Hematopoietic multipotent progenitor cell treated with erythropoietin and hydrocortisone succinate and interleukin-3 and kit ligand, for 6 days (in vitro differentiated cells): ENCODE measurements around the gene NPIPA8.
"Not testable (repeated sequence)": the region's sequence is repeated elsewhere in the genome, so short reads cannot be mapped to it uniquely, and the experiment has no call there.

Experiments
- DNase-seq: peaks from one replicate; pipeline ENCODE4 v3.0.0-alpha.2; 2015

Gene NPIPA8

GRCh38 chr16:18336636-18337035 is at the start of gene NPIPA8:
Gene NPIPA8, minus strand, starts transcription at chr16:18336736. Its CDS starts 4,074 bp downstream, at chr16:18332662.
- not testable (repeated sequence) for DNase-seq

DNA sequence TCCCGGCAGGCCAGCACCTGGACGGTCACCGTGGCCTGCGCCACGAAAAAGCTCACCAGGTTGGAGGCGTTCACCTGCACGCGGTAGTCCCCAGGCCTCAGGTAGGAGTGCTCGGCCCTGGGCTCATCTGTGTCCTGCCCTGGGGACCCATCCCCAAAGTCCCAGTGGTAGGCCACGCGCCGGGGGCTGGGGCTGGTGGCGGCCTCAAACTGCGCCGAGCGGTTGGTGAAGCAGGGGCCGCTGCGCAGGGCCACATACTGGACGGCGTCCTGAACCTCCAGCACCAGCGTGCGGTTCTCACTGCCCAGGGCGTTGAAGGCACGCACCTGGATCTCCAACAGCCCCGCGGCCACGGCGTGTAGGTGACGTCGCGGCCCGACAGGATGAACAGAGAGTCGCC is 48.7 kb upstream of the NPIPA8 start:
- not testable (repeated sequence) for DNase-seq

- DNase-seq = not testable (repeated sequence)
These were observed 48.3 kb upstream of the NPIPA8 start for GRCh38 chr16:18384869-18385268.

- not testable (repeated sequence) for DNase-seq
These were observed 47.6 kb upstream of the NPIPA8 start for GRCh38 chr16:18384098-18384636.

DNA sequence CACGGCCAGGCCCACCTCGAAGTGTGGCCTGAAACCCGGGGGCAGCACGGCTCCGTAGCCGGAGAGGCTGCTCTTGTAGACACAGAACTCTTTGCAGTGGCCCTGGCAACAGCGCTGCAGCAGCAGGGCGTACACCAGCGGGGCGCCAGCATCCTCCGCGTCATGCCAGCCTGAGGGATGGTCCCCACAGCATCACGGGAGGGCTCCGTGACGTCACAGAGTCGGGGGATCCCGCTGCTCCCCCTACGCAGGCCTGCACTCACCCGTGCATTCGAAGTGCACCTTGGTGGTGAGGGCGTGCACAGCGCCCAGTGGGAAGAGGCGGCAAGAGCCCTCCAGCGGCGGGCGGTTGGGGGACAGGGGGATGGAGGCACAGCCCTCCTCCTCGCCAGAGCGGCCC is 46.2 kb upstream of the NPIPA8 start:
- not testable (repeated sequence) for DNase-seq

- DNase-seq = not testable (repeated sequence)
These were observed 11.2 kb upstream of the NPIPA8 start for GRCh38 chr16:18347742-18348141.

DNA sequence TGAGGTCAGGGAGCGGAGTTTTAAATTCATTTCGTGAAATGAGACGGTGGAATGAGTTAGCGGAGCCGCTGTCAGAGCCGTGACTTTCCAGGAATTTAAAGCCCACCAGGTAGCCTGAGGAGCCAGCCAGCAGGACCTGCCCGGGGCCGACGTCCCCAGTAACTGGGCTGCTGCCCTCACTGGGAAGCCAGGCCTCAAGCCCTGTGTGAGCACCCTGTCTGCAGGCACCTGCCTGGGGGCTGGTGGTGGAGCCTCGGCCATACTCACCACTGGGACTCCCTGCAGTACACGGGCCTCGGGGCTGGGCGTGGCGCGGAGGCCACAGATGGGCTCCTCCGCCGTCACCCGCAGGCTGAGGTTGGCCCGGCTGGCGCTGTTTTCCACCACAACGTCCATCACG is 10.5 kb upstream of the NPIPA8 start:
- DNase-seq = not testable (repeated sequence)

DNA sequence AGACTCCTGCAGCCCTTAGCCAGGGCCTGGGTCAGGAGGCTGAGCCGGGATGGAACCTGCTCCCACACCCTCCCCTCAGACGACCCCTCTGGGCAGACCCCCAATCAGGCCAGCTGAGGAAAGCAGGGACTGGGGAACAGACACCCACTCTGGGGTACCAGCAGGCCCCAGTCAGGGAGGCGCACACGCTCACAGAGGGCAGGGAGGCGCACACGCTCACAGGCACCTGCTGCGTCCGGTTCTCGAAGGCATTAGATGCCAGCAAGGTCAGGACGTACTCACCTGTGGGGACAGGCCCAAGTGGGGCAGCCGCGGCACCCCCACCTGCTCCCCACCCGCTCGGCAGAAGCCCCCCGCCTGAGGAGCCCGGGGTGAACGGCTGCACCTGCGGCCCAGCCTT is 8.1 kb upstream of the NPIPA8 start:
- not testable (repeated sequence) for DNase-seq

DNA sequence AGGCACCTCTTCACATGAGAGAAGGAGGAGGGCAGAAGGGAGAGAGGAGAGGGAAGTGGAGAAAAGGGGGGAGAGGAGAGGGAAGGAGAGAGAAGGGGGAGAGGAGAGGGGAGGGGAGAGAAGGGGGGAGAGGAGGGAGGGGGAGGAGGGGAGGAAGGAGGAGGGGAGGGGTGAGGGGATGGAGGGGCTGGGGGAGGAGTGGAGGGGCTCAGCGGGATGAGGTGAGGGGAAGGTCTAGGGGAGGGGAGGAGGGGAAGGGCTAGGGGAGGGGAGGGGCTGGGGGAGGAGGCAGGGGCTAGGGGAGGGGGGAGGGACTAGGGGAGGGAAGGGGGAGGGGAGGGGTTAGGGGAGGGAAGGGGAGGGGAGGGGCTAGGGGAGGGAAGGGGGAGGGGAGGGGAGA is 5.5 kb upstream of the NPIPA8 start:
- DNase-seq = not testable (repeated sequence)

- not testable (repeated sequence) for DNase-seq
These were observed 5.0 kb upstream of the NPIPA8 start for GRCh38 chr16:18341417-18341960.

DNA sequence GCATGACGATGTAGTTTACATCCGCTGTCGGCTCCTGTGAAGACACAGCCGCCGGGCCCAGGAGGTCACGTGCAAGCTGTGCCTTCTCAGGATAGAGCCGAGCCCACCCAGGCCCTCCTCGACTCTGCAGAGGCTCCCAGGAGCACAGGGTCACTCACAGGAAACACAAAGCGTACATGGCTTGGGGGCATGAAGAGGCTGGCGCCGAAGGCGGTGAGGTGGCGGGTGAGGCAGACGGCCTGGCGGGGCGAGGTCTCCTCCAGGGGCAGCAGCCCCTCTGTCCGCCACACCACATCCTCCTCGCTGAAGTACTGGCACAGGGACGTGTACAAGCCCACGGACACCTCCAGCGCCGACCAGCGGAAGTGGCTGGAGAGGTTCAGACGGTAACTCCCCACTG is 2.7 kb upstream of the NPIPA8 start:
- DNase-seq = not testable (repeated sequence)

- DNase-seq = not testable (repeated sequence)
These were observed 24.7 kb downstream of the NPIPA8 start for GRCh38 chr16:18311811-18312210.

- DNase-seq = not testable (repeated sequence)
These were observed 27.4 kb downstream of the NPIPA8 start for GRCh38 chr16:18309159-18309558.

DNA sequence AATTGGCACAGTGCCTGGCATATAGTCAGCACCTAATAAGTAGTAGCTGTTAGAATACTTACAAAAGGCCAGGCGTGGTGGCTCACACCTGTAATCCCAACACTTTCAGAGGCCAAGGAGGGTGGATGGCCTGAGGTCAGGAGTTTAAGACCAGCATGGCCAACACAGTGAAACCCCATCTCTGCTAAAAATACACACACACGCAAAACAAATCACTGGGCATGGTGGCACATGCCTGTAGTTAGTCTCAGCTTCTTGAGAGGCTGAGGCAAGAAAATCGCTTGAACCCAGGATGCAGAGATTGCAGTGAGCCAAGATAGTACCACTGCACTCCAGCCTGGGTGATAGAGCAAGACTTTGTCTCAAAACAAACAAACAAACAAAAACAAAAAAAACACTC is 29.3 kb downstream of the NPIPA8 start:
- DNase-seq = not testable (repeated sequence)

- DNase-seq = not testable (repeated sequence)
These were observed 30.5 kb downstream of the NPIPA8 start for GRCh38 chr16:18306066-18306465.

DNA sequence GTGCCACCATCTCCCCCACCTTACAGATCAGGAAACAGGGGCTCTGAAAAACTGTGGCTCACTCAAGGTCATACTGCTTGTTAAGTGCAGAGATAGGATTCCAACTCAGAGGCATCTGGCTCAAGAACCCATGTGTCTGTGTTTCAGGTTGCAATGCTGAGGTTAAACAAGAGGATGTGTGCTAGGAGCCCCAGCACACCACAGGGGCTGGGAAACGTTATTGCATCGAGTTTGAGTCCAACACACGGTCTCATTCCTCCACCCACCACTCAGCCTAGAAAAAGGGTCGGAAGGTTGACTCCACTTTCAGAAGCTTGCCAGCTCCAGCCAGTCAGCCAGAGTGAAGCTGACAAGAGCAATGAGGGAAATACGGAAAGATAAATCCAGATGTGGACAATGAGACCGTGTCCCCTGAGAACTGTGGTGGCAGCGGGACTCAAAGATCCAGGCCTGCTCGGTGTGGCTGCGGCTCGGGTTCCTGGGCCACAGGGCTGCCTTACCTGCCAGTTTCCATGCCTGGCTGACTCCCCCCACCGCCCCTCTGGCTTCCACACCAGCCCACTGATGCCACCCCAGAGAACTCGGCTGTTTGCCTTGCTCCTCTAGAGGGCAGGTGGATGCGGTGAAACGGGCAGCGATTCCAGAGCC is 33.4 kb downstream of the NPIPA8 start:
- DNase-seq = not testable (repeated sequence)

GRCh38 chr16:18297714-18298113 is 38.8 kb downstream of the NPIPA8 start:
- DNase-seq = not testable (repeated sequence)

GRCh38 chr16:18296931-18297330 is 39.6 kb downstream of the NPIPA8 start:
- DNase-seq = not testable (repeated sequence)

DNA sequence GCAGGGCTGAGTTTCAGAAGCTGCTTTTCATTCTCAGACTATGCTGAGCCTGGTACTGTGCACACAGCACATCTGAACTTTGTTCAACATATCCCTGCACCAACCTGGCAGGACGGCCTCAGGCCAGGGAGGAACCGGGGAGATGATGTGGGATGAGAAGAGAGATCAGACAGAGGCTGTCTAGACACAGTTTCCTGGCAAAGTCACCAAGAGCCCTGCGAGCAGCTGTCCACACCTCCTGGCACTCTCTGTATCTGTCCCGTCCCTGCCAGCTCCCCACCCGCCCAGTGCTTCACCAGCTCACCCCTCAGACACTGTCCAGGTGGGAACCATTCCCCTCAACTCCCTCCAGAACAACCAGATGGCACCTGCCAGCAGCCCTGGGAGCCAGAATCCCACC is 42.2 kb downstream of the NPIPA8 start:
- DNase-seq = not testable (repeated sequence)

DNA sequence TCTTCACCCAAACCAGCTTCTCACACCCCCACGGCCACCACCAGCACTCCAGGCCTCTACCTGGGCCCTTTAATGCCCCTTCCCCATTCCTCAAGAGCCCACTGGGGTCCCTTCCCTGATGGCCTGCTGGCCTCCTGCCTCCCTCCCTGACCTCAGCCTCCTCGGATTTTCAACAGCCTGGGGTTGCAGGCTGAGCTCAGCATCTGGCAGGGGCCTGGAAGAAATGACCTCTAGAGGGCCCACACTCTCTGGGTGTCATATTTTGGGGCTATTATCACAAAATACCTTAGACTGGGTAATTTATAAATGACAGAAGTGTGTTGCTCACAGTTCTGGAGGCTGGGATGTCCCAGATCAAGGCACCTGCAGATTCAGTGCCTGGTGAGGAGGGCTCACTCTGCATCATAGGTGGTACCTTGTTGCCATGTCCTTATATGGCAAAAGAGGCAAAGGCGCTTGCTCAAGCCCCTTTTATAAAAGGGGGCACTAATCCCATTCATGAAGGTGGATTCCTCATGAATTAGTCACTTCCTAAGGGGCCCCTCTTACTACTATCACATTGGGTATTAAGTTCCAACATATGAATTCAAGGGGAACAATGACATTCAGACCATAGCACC is 43.1 kb downstream of the NPIPA8 start:
- not testable (repeated sequence) for DNase-seq

GRCh38 chr16:18290959-18291358 is 45.6 kb downstream of the NPIPA8 start:
- not testable (repeated sequence) for DNase-seq

DNA sequence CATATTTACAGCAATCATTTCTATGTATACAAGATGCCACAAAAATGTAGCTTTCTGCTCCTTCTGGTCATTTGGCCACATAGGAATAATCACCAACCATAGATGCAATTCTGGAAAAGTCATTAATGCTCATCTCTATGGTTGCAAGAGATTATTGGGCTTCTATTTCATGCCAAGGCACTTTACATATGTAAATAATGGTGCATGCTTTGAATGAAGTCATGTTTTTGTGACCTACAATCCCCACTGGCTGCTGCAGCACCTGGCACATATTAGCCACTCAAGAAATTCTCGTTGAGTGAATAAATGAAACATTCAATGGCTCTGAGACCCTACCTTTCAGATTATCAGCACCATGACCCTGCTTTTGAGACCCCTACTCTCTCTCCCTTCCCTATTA is 50.2 kb downstream of the NPIPA8 start:
- DNase-seq = not testable (repeated sequence)

- not testable (repeated sequence) for DNase-seq
These were observed 56.2 kb downstream of the NPIPA8 start for GRCh38 chr16:18280319-18280718.

DNA sequence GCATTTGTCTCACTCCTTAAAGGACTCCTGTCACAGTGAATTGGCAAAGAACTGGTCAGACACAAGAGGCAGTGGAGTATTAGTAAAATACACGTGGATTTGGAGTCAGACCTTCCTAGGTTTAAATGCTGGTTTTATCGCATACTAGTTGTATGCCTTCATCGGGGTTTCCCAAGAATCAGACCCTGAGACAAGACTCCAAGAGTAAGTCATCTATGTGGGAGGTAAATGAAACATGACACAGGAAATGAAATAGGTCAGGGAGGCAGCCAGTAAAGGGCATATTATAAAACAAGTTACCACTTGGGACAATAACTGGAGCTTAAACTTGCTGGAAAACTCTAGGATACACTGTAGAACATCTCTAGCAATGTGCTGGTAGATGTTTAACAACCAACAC is 59.8 kb downstream of the NPIPA8 start:
- not testable (repeated sequence) for DNase-seq
